Hematopoietic multipotent progenitor cell treated with erythropoietin and hydrocortisone succinate and interleukin-3 and kit ligand, for 4 days (in vitro differentiated cells): ENCODE measurements around the gene RNF144A.
"Not testable (repeated sequence)": the region's sequence is repeated elsewhere in the genome, so short reads cannot be mapped to it uniquely, and the experiment has no call there.

ENCODE experiments used
- DNase-seq: peaks from one replicate; pipeline ENCODE4 v3.0.0-alpha.2; 2015

The RNF144A gene

GRCh38 chr2:6977113-6977741 lies 60.0 kb downstream of the RNF144A start:
- DNase-seq, result no peak

- no peak for DNase-seq
These were observed 60.6 kb downstream of the RNF144A start for GRCh38 chr2:6977786-6978185.

GRCh38 chr2:6978991-6979390 lies 61.8 kb downstream of the RNF144A start:
- no peak for DNase-seq

GRCh38 chr2:6982449-6982848 lies 65.2 kb downstream of the RNF144A start:
- no peak for DNase-seq

- no peak for DNase-seq
These were observed 65.8 kb downstream of the RNF144A start for GRCh38 chr2:6982934-6983589.

GRCh38 chr2:6986301-6986911 lies 69.2 kb downstream of the RNF144A start:
- DNase-seq, result peak; percentile 78

- DNase-seq, result no peak
These were observed 69.7 kb downstream of the RNF144A start for GRCh38 chr2:6986912-6987361.

- DNase-seq, result no peak
These were observed 73.7 kb downstream of the RNF144A start for GRCh38 chr2:6990871-6991270.

- DNase-seq, result no peak
These were observed 75.6 kb downstream of the RNF144A start for GRCh38 chr2:6992794-6993228.

GRCh38 chr2:6993229-6993640 lies 76.0 kb downstream of the RNF144A start:
- DNase-seq, result no peak

- DNase-seq, result peak; percentile 36
These were observed 76.7 kb downstream of the RNF144A start for GRCh38 chr2:6993936-6994335.

- DNase-seq, result no peak
These were observed 77.4 kb downstream of the RNF144A start for GRCh38 chr2:6994536-6995128.

- DNase-seq, result no peak
These were observed 78.3 kb downstream of the RNF144A start for GRCh38 chr2:6995391-6996097.

- peak; percentile 79 for DNase-seq
These were observed 82.1 kb downstream of the RNF144A start for GRCh38 chr2:6999211-6999877.

GRCh38 chr2:7001395-7001794 lies 84.2 kb downstream of the RNF144A start:
- DNase-seq, result not testable (repeated sequence)

GRCh38 chr2:7003895-7004294 lies 86.7 kb downstream of the RNF144A start:
- DNase-seq, result no peak

- peak; percentile 79 for DNase-seq
These were observed 87.4 kb downstream of the RNF144A start for GRCh38 chr2:7004636-7005035.

GRCh38 chr2:7007488-7007845 lies 90.3 kb downstream of the RNF144A start:
- DNase-seq, result no peak

GRCh38 chr2:7007846-7008741 lies 90.9 kb downstream of the RNF144A start:
- peak; percentile 97 for DNase-seq

GRCh38 chr2:7009207-7009911 lies 92.1 kb downstream of the RNF144A start:
- no peak for DNase-seq
